Stimulated activated CD4-positive, alpha-beta T cell treated with anti-CD3 and anti-CD28 coated beads, Interleukin-4, amount 100 ng/mL, for 1 hour (primary cell): ENCODE measurements around the gene GOLT1B.
"Not testable (repeated sequence)": the region's sequence is repeated elsewhere in the genome, so short reads cannot be mapped to it uniquely, and the experiment has no call there.

Experiments
- DNase-seq: peaks from one replicate; pipeline ENCODE4 v3.0.0-alpha.2; 2020

Gene GOLT1B, protein sequence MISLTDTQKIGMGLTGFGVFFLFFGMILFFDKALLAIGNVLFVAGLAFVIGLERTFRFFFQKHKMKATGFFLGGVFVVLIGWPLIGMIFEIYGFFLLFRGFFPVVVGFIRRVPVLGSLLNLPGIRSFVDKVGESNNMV

DNA sequence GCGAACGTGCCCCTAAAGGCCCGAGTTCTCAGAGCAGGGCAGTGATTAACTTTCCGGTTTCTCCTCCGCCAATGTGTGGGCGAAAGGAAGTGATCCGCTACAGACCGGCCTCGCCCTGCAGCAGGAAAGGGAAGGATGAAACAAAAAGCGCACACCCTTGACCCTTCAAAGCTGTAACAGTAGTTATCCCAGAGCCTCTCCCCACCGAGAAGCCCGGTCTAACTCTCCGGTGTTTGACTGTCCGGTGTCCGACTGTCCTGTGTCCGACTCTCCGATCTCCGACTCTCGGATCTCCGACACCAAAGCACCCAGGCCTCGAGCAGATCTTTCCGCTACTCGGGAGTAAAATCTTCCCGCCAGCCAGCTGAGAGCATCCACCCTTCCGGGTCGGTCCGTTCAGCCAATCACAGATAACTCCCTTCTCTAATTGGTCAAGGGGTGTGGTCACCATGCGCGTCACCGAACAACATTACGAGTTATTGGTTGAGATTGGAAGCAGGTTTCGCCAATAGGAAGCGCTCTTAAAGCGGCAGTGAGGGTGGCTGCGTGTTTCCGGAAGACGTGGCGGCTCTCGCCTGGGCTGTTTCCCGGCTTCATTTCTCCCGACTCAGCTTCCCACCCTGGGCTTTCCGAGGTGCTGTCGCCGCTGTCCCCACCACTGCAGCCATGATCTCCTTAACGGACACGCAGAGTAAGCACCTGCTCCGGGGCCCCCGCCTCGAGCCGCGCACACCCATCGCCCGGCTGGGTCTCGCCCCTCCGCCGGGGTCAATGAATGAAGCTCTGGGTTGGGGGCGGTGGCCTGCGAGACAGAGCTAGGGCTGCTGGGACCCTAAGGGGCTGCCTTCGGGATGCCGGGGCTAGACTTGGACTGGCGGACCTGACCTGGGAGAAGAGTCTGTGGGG is at the start of gene GOLT1B, which contains the start of gene RECQL:
GOLT1B (plus strand) TSS at position 532 of the 906 bp plus-strand sequence; CDS start at position 667, 135 bp downstream.
RECQL (minus strand) TSS at position 378 of the 906 bp plus-strand sequence. CDS start 2,065 bp downstream, outside the sequence.
- peak; percentile 78 for DNase-seq

DNA sequence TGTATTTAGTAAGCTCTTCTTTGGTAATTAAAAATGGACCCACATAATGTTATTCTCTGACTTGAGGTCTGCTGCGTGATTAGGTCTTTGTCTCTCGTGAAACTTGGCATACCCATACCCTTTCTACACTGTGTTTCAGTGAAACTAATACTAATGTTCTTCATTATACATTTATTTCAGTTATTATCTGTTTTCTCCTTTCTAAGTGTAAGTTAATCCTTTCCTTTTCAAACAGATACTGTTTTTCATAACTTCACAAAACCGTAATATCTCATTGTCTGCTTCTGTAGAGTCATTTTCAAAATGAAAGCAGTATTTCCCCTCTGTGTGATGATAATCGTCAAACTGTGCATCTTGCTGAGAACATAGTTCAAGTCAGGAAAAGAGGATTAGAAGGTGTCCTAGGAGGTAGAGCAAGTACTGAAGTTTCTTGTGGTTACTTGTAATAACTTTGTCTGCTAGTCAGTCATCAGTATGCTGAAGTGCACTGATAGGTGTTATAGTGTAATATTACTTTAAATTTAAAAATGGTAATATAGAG is 48.2 kb upstream of the GOLT1B start:
- no peak for DNase-seq

- peak; percentile 6 for DNase-seq
Observed at GRCh38 chr12:21456291-21456780, 45.3 kb upstream of the GOLT1B start.

DNA sequence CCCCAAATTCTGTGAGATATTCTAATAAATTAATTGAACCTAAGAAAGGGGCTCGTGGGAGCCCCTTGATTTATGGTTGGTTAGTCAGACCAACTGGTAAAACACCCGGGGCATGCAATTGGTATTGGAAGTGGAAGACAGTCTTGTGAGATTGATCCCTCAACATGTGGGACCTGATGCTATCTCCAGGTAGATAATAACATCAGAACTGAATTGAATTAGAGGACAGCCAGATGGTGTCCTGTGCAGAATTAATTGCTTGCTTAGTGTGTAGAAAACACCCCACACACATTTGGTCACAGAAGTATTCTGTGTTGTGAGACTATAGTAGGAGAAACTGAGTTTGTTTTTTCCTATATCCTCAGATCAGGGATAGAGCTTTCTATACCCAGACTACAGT is 42.1 kb upstream of the GOLT1B start:
- no peak for DNase-seq

GRCh38 chr12:21467334-21467733 is 34.3 kb upstream of the GOLT1B start:
- DNase-seq = not testable (repeated sequence)

DNA sequence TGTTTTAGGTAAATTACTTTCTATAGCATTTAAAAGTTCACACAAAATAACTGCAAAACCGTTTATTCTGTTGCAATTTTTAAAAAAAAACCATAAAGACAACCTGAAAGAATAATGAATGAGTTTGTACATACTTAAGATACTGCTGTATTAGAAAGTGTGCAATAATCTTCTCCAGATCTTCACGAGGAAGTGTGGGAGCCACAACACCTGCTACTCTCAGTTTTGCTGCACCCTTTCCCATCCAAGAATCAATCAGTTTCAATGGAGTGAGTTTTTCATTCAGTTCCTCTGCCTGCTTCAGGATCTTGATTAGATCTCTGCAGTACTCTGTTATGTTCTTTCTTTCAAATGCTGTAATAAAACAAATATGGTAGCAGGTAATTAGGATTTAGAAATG is 30.3 kb upstream of the GOLT1B start:
- no peak for DNase-seq

- no peak for DNase-seq
Observed at GRCh38 chr12:21472197-21472823, 29.3 kb upstream of the GOLT1B start.

DNA sequence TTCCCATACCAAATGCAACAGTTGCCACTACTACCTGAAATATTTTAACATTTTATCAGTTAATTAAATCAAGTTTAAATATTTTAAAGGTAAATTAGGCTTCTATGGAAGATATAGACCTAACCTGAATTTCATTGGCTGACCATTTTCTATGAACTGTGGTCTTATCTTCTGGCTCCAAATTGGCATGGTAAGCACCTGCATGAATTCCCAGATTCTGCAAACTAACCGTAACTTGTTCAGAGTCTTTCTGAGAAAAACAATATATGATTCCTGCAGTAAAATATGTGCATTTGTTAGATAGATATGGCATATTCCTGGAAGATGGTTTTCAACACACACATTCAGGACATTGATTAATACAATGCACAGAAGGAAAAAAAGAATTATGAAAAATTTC is 26.0 kb upstream of the GOLT1B start:
- DNase-seq = no peak

DNA sequence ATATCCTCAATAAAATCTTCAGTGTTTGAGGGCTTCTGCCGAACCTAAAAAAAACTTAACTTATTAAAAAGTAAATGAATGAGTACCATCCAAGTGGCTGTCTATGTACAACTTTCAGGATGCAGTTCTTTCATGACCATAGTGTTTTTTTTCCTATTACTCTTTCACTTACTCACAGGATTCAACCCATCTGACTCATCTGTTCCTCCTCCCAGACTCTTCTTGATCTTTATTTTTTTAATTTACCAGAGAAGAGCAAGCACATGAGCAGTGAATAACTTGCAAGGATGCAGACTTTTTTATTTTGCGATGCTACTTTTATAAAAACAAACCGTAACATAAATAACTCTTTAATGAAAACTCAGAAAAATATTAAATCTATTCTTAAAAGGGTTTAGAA is 24.6 kb upstream of the GOLT1B start:
- no peak for DNase-seq

DNA sequence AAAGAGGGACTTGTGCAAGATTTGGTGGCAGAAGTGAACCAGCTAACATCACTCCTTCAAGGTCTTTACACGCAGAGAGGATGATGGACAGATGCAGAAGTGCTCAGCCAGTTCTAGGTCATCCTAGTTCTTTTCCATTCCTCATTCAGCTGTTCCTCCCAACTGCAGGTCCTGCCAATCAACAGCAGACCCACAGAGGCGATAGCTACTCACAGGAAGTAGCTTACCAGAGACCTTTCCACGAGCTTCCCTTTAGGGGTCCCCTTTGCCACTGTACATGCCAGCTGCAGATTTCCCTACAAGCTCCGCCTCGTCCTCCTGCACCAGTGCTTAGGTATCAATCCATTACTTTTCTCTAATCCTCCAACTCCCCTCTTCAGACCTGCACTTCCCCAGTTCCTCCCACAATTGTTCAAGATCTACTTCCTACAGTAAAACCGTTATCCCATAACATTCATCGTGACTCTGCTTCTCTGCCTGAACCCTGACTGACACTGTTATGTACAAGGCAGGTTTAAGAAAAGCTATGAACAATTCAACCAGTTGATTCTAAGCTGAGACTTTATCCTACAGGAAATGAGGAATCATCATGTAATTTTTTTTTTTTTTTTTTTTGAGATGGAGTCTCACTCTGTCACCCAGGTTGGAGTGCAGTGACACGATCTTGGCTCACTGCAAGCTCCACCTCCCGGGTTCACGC is 22.7 kb upstream of the GOLT1B start:
- DNase-seq = no peak

DNA sequence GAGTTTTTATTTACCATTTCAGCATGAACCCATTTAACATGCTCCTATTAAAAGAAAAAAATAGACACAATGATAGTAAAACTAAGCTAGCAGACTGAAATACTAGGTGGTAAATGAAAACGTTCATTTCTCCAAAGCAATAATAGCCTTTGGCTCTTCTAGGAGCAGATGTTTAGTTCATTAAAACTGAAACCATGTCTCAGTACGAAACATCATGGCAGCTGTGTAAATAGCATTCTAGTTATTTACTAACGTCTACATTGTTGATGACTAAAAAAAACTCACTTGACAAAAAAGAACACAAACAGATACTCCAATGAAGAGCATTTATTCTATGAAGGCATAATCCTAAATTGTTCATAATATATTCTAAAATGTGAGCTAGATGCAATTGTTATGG is 18.1 kb upstream of the GOLT1B start:
- no peak for DNase-seq

GRCh38 chr12:21485998-21486397 is 15.6 kb upstream of the GOLT1B start:
- DNase-seq = no peak

- no peak for DNase-seq
Observed at GRCh38 chr12:21499765-21500164, 1.8 kb upstream of the GOLT1B start.

DNA sequence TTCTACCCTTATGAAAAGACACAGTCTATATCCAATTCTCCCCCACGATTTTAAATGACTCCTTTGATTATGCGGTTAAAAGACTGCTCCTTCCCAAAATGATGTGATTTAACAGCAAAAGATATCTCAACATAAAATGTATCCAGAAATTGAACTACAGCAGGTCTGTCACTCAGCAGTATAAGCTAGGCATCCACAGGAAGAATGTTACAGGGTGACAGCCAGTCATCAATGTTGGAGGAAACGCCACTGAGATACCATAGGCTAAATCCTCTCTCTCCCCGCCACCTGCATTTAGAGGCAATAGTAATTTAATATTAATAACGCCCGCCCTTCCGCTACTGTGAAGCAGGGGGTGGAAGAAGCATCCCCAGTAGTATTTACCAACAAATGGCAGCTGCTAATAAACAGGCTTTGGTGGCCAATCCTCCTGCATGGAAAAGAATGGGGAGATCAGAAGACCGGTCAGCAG is 767 bp upstream of the GOLT1B start:
- DNase-seq = no peak

DNA sequence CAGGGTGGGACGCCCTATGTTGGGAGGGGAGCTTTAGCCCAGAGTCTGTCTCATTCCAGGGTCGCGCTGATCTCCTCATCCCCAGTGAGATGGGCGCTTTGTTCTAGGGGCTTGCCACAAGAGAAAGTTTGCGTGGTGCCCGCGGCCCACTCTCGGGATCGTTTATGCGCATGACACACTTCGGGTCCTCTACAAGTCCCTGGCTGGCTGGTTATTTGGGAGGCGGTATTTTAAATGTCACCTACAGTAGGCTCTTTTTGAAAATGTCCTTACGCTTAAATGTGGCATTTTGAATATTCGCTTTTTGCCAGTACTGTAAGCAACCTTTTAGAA is 541 bp downstream of the GOLT1B start:
- peak; percentile 41 for DNase-seq

DNA sequence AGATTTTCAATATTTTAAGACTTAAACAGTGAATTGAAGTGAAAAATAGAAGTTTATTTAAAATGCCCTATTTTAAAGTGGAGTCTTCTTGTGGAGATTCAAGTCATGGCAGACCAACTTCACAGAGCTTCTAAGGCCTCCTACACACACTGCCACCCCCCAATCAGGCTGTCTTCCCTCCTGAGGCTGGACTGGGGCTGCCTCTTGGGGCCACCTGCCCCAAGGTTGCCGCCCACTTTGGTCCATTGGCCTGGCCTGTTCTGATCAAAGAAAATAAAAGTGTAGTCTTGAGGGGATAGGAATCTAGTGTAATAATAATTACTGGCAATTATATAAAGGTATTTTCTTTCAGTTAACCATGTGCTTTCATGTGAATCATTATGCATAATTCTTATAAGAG is 1.3 kb downstream of the GOLT1B start:
- no peak for DNase-seq

DNA sequence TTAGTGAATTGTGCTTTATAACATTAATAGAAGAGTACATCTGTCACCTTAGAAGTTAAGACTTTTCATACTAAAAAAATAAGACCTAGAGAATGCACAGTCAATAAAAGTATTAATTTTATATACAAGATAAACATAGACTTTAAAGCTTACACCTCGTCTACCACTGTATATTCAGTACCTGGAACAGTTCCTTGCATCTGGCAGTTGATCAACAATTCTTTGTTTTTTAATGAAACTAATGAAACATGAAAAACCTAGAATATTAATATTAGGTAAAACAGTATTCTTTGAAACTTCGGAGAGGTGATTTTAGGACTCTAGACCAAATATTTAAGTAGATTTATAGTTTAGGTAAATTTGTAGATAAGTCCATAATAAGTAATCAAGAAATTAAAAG is 4.3 kb downstream of the GOLT1B start:
- DNase-seq = no peak

- no peak for DNase-seq
Observed at GRCh38 chr12:21507849-21508248, 6.3 kb downstream of the GOLT1B start.

GRCh38 chr12:21509768-21510167 is 8.2 kb downstream of the GOLT1B start:
- DNase-seq = no peak

GRCh38 chr12:21516281-21516680 is 14.7 kb downstream of the GOLT1B start:
- no peak for DNase-seq

- DNase-seq = no peak
Observed at GRCh38 chr12:21518451-21518850, 16.9 kb downstream of the GOLT1B start.

- no peak for DNase-seq
Observed at GRCh38 chr12:21521541-21521940, 20.0 kb downstream of the GOLT1B start.

- no peak for DNase-seq
Observed at GRCh38 chr12:21523148-21523547, 21.6 kb downstream of the GOLT1B start.
